Stomach (tissue), 9 donors: ENCODE measurements around the gene CALM3. TPM values are rescaled to one million over a fixed set of nuclear protein-coding genes. Genes with fewer than 3 reads are reported as not detected.

Experiments used
- DNase-seq, 2 donors: peaks; one replicate each; pipeline versions ENCODE4 v3.0.0 to v3.0.0-alpha.2; 2013 to 2019
- H3K27ac ChIP-seq, 5 donors: fragments of 200-600 bp in 4 of 5; sonication (generic) in 4 of 5; one replicate each; pipeline ENCODE4 v1.5.1; 2013 to 2019; ENCODE audit warnings: mild to moderate bottlenecking in 1 of 5, moderate library complexity in 1 of 5
- H3K27me3 ChIP-seq, 3 donors: fragments of 200-600 bp; sonication (generic); one replicate each; pipeline ENCODE4 v1.5.1; 2017 to 2019; ENCODE audit warnings: mixed run types in 1 of 3
- H3K36me3 ChIP-seq, 4 donors: fragments of 200-600 bp; sonication (generic); 1 replicate in 3 of 4; 2 replicates in 1 of 4; pipeline ENCODE4 v1.5.1; 2016 to 2019
- H3K4me1 ChIP-seq, 4 donors: fragments of 200-600 bp; sonication (generic); one replicate each; pipeline ENCODE4 v1.5.1; 2016 to 2019
- H3K4me3 ChIP-seq, 4 donors: fragments of 200-600 bp; sonication (generic) in 3 of 4; one replicate each; pipeline ENCODE4 v1.5.1; 2016 to 2019; ENCODE audit warnings: mild to moderate bottlenecking in 1 of 4
- H3K9me3 ChIP-seq, 4 donors: fragments of 200-600 bp; sonication (generic); one replicate each; pipeline ENCODE4 v1.5.1; 2016 to 2019
- EP300 ChIP-seq: sonication (generic); formaldehyde crosslinking; IDR thresholded peaks from one replicate; pipeline ENCODE4 v1.6.1; 2017; ENCODE audit warnings: antibody characterized with exemption
- POLR2A ChIP-seq, 4 donors: fragments of 450-650 bp; IDR thresholded peaks; one replicate each; pipeline ENCODE4 v1.6.1; 2016; ENCODE audit warnings: antibody characterized with exemption in 4 of 4, control low read depth in 2 of 4, mild to moderate bottlenecking in 1 of 4, moderate library complexity in 1 of 4
- POLR2AphosphoS5 ChIP-seq, 3 donors: sonication (generic); formaldehyde crosslinking; IDR thresholded peaks; one replicate each; pipeline ENCODE4 v1.6.1; 2016; ENCODE audit warnings: antibody characterized with exemption in 3 of 3
- WGBS, 5 donors: extraction: QIAGEN DNeasy Blood & Tissue Kit in 3 of 5; methylation state at CpG; one replicate each; pipeline versions ENCODE4 v1.1.5 to v1.1.7; 2013 to 2018; 5-methylcytosine and 5-hydroxymethylcytosine counted together
- intact Hi-C: fragments of 100-400 bp; cut with DNase I; formaldehyde crosslinking; loops from one replicate; pipeline ENCODE4 v1.15.1; 2023; ENCODE audit warnings: low total_unique reads
- polyA plus RNA-seq, 3 donors: library from polyadenylated mRNA; stranded (reverse); fragments of 200-250 nt; gene quantifications; one replicate each; pipeline ENCODE4 v1.2.3, GENCODE V29; 2013
- total RNA-seq, 5 donors: library from RNA; depleted of rRNA; stranded (reverse); fragments of >200 nt; gene quantifications; one replicate each; pipeline versions ENCODE4 v1.1.0 to v1.2.3, GENCODE V29; 2014 to 2016
- TF ChIP-seq, protein P1 (sequence below), 7 experiments: fragments of 450-650 bp in 4 of 7; fragments of 200-600 bp in 3 of 7; sonication (generic) in 3 of 7; IDR thresholded peaks; one replicate each; pipeline ENCODE4 v1.5.1; 2016 to 2019; ENCODE audit warnings: antibody characterized with exemption in 7 of 7, control low read depth in 2 of 7, mild to moderate bottlenecking in 1 of 7
- donor health status: healthy with polysubstance abuse.
- donor health status: Bipolar disorder and iron deficiency.
- donor health status: healthy.

Gene CALM3
- total and polyA plus RNA-seq, 8 donors = 84.2 to 203 (median 112) TPM

DNA sequence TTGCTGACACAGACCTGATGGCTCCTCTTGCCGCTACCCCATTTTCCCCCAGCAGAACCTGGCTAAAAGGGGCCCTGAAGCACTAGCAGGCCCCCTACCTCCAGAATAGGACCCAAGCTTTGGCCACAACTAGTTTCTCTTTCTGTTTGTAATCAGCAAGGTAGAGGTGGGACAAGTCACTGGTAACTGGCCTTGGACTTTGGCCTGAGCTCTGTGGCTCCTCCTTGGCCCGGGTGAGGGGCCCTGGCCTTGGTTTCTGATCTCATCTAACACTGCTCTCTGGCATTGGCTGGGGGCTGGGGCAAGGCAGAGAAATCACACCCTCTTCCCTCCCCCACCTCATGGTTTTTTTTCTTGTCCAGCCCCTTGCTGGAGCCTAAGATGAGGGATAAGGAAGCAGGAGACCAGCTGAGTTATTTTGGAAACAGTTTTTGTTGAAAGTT lies 2.1 kb downstream of the CALM3 start:
- H3K4me3 ChIP-seq = peak overlapping the region; percentile 80 to 100 (median 96)
- WGBS, 5 donors = 6 to 17% (median 14%) methylated on average over 2 of the region's 2 CpGs
- peaks cover 31 to 63% (median 47%) of the 10 kb centered on the region in 4 donors for H3K4me1 ChIP-seq
- no peak for TF ChIP-seq EP300
- TF ChIP-seq, protein P1, sequence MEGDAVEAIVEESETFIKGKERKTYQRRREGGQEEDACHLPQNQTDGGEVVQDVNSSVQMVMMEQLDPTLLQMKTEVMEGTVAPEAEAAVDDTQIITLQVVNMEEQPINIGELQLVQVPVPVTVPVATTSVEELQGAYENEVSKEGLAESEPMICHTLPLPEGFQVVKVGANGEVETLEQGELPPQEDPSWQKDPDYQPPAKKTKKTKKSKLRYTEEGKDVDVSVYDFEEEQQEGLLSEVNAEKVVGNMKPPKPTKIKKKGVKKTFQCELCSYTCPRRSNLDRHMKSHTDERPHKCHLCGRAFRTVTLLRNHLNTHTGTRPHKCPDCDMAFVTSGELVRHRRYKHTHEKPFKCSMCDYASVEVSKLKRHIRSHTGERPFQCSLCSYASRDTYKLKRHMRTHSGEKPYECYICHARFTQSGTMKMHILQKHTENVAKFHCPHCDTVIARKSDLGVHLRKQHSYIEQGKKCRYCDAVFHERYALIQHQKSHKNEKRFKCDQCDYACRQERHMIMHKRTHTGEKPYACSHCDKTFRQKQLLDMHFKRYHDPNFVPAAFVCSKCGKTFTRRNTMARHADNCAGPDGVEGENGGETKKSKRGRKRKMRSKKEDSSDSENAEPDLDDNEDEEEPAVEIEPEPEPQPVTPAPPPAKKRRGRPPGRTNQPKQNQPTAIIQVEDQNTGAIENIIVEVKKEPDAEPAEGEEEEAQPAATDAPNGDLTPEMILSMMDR (IDR thresholded peaks at IDR 0.05) = no peak
- TF ChIP-seq POLR2AphosphoS5 (IDR thresholded peaks at IDR 0.05) = peak in 1 of 3 donors; percentile 35
- TF ChIP-seq POLR2A (IDR thresholded peaks at IDR 0.05) = no peak
- no peaks in the 10 kb centered on the region for H3K27me3 ChIP-seq
- DNase-seq = peak; percentile 59 to 86
- H3K9me3 ChIP-seq = no peaks in the 10 kb centered on the region
- intact Hi-C loops = no loop called here
- peak overlapping the region; percentile 94 to 99 (median 96) for H3K27ac ChIP-seq
- peaks cover 29 to 32% (median 31%) of the 10 kb centered on the region in 4 donors for H3K36me3 ChIP-seq

DNA sequence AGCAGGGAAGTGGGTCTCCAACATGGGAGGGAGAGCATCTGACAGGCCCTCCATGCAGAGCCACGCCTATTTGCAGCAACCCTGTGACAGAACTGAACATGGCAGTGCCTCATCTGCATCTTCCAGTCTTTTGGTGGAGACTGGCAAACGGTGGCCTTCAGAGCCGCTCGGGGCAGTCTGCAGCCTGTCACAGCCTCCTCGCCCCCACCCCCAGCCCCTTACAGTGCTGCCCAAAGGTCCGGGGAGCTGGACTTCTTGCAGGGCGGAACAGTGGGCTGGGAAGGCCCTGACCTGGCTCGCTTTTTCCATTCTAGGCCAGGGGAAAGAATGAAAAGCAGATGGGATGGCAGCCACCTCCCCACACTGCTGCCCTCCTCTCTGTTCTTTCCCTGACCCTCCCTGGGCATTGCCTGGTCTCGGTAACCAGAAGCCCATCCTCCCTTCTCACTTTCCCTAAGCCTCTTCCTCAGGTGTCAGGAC lies 2.7 kb downstream of the CALM3 start:
- H3K27ac ChIP-seq = peak overlapping the region; percentile 94 to 99 (median 96)
- peak in 1 of 2 donors; percentile 33 for DNase-seq
- H3K4me1 ChIP-seq = peaks cover 31 to 63% (median 47%) of the 10 kb centered on the region in 4 donors
- H3K36me3 ChIP-seq = peaks cover 35 to 38% (median 37%) of the 10 kb centered on the region in 4 donors
- H3K27me3 ChIP-seq = no peaks in the 10 kb centered on the region
- WGBS, 5 donors = 48 to 73% (median 57%) methylated on average over 9 of the region's 9 CpGs
- intact Hi-C loops = no loop called here
- H3K9me3 ChIP-seq = no peaks in the 10 kb centered on the region
- peak overlapping the region in 3 of 4 donors; percentile 80 to 99 (median 93) for H3K4me3 ChIP-seq
- TF ChIP-seq, protein P1 (IDR thresholded peaks at IDR 0.05) = no peak
- TF ChIP-seq POLR2A (IDR thresholded peaks at IDR 0.05) (no peak), POLR2AphosphoS5 (IDR thresholded peaks at IDR 0.05) (no peak), EP300 (no peak)

DNA sequence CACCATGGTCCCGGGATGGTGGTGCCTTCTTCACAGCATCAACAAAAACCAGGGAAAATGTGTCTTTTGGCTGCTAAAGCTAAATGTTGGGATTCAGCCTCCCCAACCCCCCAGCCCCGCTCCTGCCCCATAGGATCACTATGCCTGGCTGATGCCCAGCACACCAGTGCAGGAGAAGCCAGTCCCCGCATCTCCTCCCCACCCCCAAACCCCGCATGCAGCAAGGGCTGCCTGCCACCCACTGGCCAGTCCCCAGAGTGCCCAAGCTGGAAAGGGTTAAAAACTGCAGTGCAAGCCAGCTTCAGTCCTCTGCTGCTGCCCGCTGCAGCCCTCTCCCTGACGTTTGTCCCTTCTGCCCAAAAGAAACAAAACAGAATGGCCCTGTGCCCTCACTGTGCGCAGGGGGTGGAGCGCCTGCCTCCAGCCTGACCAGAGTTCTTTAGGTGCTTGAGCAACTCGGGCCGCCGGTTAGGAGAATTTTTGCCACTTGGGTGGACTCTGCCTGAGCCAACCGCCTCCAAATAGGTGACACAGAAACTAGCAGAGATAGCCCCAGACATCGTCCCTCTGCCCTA lies 3.7 kb downstream of the CALM3 start:
- 53 to 80% (median 71%) methylated on average over 3 to 13 of the region's 13 CpGs for WGBS, 5 donors
- peaks cover 46 to 48% (median 47%) of the 10 kb centered on the region in 4 donors for H3K36me3 ChIP-seq
- peak overlapping the region in 3 of 5 donors; percentile 38 to 98 (median 96) for H3K27ac ChIP-seq
- no peak overlapping the region for H3K4me3 ChIP-seq
- H3K27me3 ChIP-seq = no peaks in the 10 kb centered on the region
- DNase-seq = peak in 1 of 2 donors; percentile 33
- H3K4me1 ChIP-seq = peaks cover 31 to 61% (median 47%) of the 10 kb centered on the region in 4 donors
- TF ChIP-seq EP300 = no peak
- TF ChIP-seq POLR2A (IDR thresholded peaks at IDR 0.05) = no peak
- no peak for TF ChIP-seq POLR2AphosphoS5 (IDR thresholded peaks at IDR 0.05)
- TF ChIP-seq, protein P1 (IDR thresholded peaks at IDR 0.05) = no peak
- no peaks in the 10 kb centered on the region for H3K9me3 ChIP-seq
- intact Hi-C loops = no loop called here

DNA sequence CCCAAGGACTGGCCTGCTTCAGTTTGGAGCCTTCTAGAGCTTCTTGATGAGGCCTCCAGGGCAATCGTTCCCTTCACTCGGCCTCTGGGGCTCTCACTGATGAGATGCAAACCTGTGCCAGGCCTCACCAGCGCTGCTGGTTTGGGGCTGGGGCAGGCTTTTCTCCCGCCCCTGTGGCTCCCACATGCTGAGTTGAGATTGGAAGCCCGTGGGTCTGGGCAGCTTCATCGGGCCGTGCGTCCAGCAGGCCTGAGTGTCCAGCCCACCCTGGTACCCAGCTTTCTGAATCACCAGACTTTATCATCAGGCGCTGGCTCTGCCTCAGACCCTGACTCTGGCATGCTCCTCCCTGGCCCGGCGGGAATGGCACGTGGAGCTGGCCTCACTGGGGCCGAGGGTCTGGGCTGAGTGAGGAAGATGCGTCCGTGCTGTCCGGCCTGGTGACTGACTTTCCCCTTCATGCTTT lies 4.3 kb downstream of the CALM3 start:
- Histone ChIP-seq H3K27me3 (no peaks in the 10 kb centered on the region), H3K4me1 (peaks cover 31 to 57% (median 44%) of the 10 kb centered on the region in 4 donors), H3K36me3 (peaks cover 51 to 53% (median 52%) of the 10 kb centered on the region in 4 donors), H3K9me3 (no peaks in the 10 kb centered on the region), H3K4me3 (no peak overlapping the region), H3K27ac (peak overlapping the region in 3 of 5 donors; percentile 38 to 98 (median 96))
- DNase-seq = peak in 1 of 2 donors; percentile 6
- 67 to 91% (median 83%) methylated on average over 3 to 16 of the region's 16 CpGs for WGBS, 5 donors
- intact Hi-C loops = no loop called here
- TF ChIP-seq EP300 = no peak
- TF ChIP-seq, protein P1 (IDR thresholded peaks at IDR 0.05) = no peak
